PFSK-1 (cell line): ENCODE measurements around the gene TMEM270.

Experiments used
- FOXP2 ChIP-seq: optimal IDR thresholded peaks from 2 replicates; pipeline ENCODE3; 2011; ENCODE audit warnings: borderline replicate concordance, control low read depth, inconsistent platforms; ENCODE audit not compliant: insufficient read depth; ENCODE audit errors: extremely low read length, extremely low read depth
- POLR2AphosphoS5 ChIP-seq: IDR thresholded peaks from 2 replicates; pipeline ENCODE4 v1.6.1; 2012; ENCODE audit warnings: low read depth, mild to moderate bottlenecking, control low read depth, low read length, moderate library complexity
- REST ChIP-seq, 2 experiments: IDR thresholded peaks; 2 replicates each; pipeline versions ENCODE4 v1.6.1 to v1.8.0; 2011 to 2012; ENCODE audit warnings: low read depth in 2 of 2, low read length in 2 of 2, control low read depth in 1 of 2, inconsistent platforms in 1 of 2, mild to moderate bottlenecking in 1 of 2, moderate library complexity in 1 of 2; ENCODE audit not compliant: insufficient read depth in 1 of 2
- SIN3A ChIP-seq: IDR thresholded peaks from 2 replicates; pipeline ENCODE4 v1.6.1; 2012; ENCODE audit warnings: mild to moderate bottlenecking, low read length, moderate library complexity, borderline replicate concordance; ENCODE audit not compliant: insufficient read depth
- TAF1 ChIP-seq: IDR thresholded peaks from 2 replicates; pipeline ENCODE4 v1.6.1; 2012; ENCODE audit warnings: low read length, control low read depth, borderline replicate concordance; ENCODE audit not compliant: insufficient read depth

The TMEM270 gene

GRCh38 chr7:73817121-73817520 lies 43.8 kb upstream of the TMEM270 start:
- no peak for TF ChIP-seq SIN3A
- TF ChIP-seq REST (IDR thresholded peaks at IDR 0.05; ENCODE audit: insufficient read depth in 1 of 2, low read depth in 2 of 2, low read length in 2 of 2), result no peak
- TF ChIP-seq FOXP2, result no peak
- no peak for TF ChIP-seq POLR2AphosphoS5
- TF ChIP-seq TAF1, result no peak

- TF ChIP-seq POLR2AphosphoS5 (no peak), TAF1 (no peak), SIN3A (no peak), FOXP2 (no peak), REST (IDR thresholded peaks at IDR 0.05; ENCODE audit: insufficient read depth in 1 of 2, low read depth in 2 of 2, low read length in 2 of 2) (no peak)
Observed at GRCh38 chr7:73820013-73820412, 40.9 kb upstream of the TMEM270 start.

- TF ChIP-seq FOXP2 (no peak), REST (IDR thresholded peaks at IDR 0.05; ENCODE audit: insufficient read depth in 1 of 2, low read depth in 2 of 2, low read length in 2 of 2) (no peak), SIN3A (no peak), POLR2AphosphoS5 (no peak), TAF1 (no peak)
Observed at GRCh38 chr7:73822319-73823173, 38.4 kb upstream of the TMEM270 start.

- TF ChIP-seq TAF1, result no peak
- TF ChIP-seq FOXP2, result no peak
- TF ChIP-seq POLR2AphosphoS5, result no peak
- TF ChIP-seq SIN3A, result no peak
- TF ChIP-seq REST (IDR thresholded peaks at IDR 0.05; ENCODE audit: insufficient read depth in 1 of 2, low read depth in 2 of 2, low read length in 2 of 2), result no peak
Observed at GRCh38 chr7:73823257-73823656, 37.7 kb upstream of the TMEM270 start.
